ENCODE results near the gene CLEC18B.
"Not testable (repeated sequence)": the region's sequence is repeated elsewhere in the genome, so short reads cannot be mapped to it uniquely, and the experiment has no call there.

Gene CLEC18B

DNA sequence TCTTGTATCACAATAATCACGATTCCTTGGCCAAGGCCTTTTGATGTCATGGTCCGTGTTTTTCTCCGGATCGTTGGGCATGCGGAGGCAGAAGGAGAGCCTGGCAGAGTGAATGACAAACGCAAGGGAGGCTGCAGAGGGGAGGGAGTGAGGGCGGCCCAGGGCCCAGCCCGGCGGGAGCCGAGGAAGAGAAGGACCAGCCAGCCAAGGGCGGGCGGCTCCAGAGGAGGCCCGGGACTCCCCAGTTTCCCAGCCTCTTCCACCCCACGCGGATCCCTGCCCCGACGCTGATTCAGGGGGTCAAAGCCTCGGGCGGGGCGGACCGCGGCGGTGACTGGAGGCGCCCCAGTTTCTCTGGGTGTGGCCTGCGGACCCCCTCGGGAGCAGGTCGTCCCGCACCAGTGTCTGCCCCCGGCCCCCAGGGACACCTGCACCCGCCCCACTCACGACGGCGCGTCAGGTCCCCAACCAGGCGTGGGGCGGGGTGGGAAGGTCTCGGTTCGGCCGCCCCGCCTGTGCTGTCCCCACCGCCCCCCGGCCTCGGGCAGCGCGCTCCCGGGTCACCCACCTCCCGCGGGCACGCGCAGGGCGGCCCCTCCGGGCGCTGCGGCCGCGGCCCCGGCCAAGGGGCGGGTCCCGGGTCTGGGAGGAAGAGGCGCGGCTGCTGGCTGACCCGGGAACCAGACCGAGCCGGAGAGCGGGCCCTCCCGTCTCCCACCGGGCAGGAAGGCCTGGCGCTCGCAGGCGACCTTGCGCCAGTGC, 14.5 kb downstream of the CLEC18B start:
- DNase-seq (ENCODE audit: low read depth in 3 of 3): not testable (repeated sequence)

DNA sequence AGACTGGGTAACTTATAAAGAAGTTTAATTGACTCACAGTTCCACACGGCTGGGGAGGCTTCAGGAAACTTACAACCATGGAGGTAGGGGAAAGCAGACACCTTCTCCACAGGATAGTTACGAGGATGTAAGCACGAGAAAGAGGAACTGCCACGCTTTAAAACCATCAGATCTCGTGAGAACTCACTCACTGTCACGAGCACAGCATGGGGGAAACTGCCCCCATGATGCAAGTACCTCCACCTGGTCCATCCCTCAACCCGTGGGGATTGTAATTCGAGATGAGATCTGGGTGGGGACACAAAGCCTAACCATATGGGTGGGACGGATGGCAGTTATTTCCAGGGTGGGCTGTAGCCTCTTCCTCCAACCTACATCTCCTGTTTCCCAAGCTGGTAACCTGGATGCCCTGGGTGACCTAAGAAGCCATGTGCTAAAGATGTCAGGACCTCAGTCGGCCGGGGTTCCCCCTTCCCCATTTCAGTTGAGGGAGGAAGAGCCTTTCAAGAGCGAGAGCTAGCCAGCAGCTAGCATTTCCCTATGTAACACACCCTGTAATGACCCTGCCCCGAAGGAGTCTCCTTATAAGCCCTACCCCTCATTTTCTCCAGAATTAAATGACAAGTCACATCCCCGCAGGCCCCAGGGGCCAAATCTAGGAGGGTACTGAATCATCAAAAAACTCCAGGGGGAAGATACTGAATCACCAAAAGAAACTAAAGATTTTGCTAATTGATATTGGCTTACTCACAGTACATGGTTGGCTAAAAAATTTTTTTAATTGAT, 16.9 kb downstream of the CLEC18B start:
- not testable (repeated sequence) for DNase-seq (ENCODE audit: low read depth in 3 of 3)

DNA sequence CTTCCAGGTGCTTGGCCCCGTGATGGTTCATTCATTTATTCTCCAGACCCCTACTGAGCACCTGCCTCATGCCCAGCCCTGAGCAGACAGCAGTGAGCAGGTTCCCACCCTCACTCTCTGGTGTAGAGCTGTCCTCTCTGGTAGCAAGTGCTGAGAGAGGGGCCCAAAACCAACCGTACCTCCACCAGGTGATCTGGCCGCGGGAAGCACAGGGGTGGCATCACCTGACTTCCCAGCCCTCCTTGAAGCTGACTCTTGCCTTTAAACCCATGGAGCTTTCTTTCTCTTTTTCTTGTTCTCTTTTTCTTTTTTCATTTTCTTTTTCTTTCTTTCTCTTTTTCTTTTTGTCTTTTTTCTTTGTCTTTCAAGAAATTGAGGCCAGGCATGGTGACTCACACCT, 21.0 kb downstream of the CLEC18B start:
- not testable (repeated sequence) for DNase-seq (ENCODE audit: low read depth in 3 of 3)

- DNase-seq (ENCODE audit: low read depth in 3 of 3): not testable (repeated sequence)
These were observed 22.9 kb downstream of the CLEC18B start for GRCh38 chr16:74398212-74398895.

DNA sequence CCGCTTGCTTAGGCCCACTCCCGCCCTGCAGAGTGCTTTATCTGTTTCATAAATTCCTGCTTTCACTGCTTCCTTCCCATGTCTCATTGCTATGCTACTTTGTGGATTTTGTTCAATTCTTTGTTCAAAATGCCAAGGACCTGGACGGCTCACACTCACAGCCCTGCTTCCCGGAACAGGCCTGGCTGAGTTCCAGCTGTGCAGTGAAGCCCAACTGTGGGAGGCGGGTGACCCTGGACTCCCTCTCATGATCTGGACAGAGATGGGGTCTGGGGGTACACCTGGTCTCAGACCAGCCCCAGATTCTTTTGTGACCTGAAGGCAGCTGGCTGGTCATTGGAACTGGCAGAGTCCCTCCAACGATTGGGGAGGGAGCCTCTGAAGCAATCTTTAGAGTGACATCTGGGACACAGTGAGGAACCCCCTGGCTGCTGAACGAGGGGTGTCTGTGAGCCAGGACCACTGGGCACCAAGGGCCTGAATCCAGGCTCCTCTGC, 24.7 kb downstream of the CLEC18B start:
- not testable (repeated sequence) for DNase-seq (ENCODE audit: low read depth in 3 of 3)

- DNase-seq (ENCODE audit: low read depth in 3 of 3): not testable (repeated sequence)
These were observed 26.7 kb downstream of the CLEC18B start for GRCh38 chr16:74394604-74395003.

- DNase-seq (ENCODE audit: low read depth in 3 of 3): not testable (repeated sequence)
These were observed 27.1 kb downstream of the CLEC18B start for GRCh38 chr16:74394131-74394530.

DNA sequence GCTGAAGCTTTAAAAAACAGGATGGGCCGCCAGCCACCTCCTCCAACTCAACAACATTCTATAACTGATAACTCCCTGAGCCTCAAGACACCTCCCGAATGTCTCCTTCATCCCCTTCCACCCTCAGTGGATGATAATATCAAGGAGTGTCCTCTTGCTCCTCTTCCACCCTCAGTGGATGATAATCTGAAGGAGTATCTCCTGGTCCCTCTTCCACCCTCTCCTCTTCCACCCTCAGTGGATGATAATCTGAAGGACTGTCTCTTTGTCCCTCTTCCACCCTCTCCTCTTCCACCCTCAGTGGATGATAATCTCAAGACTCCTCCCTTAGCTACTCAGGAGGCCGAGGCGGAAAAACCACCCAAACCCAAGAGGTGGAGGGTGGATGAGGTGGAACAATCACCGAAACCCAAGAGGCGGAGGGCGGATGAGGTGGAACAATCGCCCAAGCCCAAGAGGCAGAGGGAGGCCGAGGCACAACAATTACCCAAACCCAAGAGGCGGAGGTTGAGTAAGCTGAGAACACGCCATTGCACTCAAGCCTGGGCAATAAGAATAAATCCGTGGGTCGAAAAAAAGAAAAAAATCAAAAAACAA, 29.7 kb downstream of the CLEC18B start:
- not testable (repeated sequence) for DNase-seq (ENCODE audit: low read depth in 3 of 3)

- not testable (repeated sequence) for DNase-seq (ENCODE audit: low read depth in 3 of 3)
These were observed 38.8 kb downstream of the CLEC18B start for GRCh38 chr16:74382339-74383034.

DNA sequence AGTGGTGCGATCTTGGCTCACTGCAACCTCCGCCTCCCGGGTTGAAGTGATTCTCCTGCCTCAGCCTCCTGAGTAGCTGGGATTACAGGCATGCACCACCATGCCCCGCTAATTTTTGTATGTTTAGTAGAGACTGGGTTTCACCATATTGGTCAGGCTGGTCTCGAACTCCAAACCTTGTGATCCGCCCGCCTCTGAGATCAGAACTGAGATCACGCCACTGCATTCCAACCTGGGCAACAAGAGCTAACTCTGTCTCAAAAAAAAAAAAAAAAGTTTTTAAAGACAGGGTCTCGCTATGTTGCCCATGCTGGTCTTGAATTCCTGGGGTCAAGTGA, 47.5 kb downstream of the CLEC18B start:
- DNase-seq (ENCODE audit: low read depth in 3 of 3): not testable (repeated sequence)

DNA sequence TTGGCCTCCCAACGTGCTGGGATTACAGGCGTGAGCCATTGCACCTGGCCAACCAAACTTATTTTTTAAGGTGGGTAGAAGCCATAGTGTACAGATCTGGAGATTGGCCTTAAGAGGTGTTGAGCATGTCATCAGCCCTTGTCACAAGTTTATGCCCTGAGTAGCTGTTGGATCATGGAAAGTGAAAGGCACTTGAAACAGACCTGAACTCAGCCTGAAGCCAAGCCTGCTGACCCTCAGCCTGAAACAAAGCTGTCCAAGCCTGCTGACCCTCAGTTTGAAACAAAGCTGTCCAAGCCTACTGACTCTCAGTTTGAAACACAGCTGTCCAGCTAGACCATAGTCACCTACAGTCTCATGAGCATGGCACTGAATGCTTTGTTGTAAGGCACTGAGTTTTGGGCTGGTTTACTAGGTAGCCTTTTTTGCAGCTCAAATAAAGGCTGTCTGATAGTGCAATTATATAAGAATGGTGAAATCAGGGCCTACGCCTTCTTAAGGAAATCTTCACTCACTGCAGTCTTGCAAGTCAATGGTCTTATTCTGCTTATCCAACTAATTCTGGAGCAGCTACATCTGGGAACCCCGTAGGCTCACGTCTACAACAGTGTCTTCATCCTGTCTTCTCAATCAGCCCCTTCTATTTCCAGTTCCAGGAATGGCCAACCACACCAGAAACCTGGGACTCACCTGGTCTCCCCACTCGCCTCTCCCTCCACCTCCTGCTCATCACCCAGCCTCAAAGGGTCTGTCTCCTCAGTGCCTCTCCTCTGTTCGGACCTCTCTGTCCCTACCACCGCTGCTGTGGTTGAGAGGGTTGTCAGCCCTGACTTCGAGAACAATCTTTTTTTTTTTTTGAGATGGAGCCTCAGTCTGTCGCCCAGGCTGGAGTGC, 48.1 kb downstream of the CLEC18B start:
- no peak for DNase-seq (ENCODE audit: low read depth in 3 of 3)

- DNase-seq (ENCODE audit: low read depth in 3 of 3): no peak
These were observed 48.9 kb downstream of the CLEC18B start for GRCh38 chr16:74372369-74372768.

GRCh38 chr16:74370338-74371135, 50.7 kb downstream of the CLEC18B start:
- not testable (repeated sequence) for DNase-seq (ENCODE audit: low read depth in 3 of 3)

- DNase-seq (ENCODE audit: low read depth in 3 of 3): peak; percentile 92 to 98 (median 94)
These were observed 53.0 kb downstream of the CLEC18B start for GRCh38 chr16:74368002-74368911.

DNA sequence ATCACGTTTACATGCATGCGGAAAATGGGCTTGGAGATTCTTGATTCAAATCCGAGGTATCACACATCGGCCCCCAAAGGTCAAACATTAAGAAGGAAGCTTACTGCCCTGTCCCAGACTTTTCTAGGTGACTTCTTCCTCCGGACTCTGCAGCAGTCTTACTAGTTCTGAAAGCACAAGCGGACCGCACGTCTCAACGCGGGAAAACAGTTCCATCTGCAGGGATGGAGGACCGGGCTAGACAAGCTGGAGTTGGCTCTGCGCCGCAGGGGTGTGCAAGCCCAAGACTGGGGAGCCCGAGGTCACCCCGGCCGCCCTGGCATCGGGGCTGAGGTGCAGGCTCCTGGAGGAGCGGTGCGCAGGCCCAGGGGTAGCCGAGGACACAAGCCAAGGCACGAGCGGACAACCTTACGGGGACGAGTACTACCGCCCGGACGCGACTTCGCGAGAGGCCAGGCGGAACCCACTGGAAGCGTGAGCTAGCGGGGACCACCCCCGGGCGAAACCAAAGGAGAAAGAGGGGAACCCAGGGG, 53.7 kb downstream of the CLEC18B start:
- DNase-seq (ENCODE audit: low read depth in 3 of 3): peak in 1 of 3 experiments; percentile 22

GRCh38 chr16:74361646-74362610, 59.4 kb downstream of the CLEC18B start:
- DNase-seq (ENCODE audit: low read depth in 3 of 3): not testable (repeated sequence)
